HEK293T (cell line): ENCODE data around the gene TGFB2.

ENCODE experiments used
- CTCF ChIA-PET: fragments of 350-600 bp; formaldehyde crosslinking; extraction: SDS; loops from one replicate; lab custom pipeline; 2021; ENCODE audit warnings: antibody characterized with exemption, inconsistent platforms; lab: Yijun Ruan, JAX
- POLR2A ChIA-PET: fragments of 350-600 bp; formaldehyde crosslinking; extraction: SDS; loops from one replicate; lab custom pipeline; 2020; ENCODE audit warnings: antibody characterized with exemption, inconsistent platforms; lab: Yijun Ruan, JAX
- DNase-seq: peaks from one replicate; pipeline ENCODE4 v3.0.0; 2012; ENCODE audit warnings: mixed read lengths; ENCODE audit errors: extremely low spot score
- ARNT ChIP-seq: fragments of 450-650 bp; IDR thresholded peaks from 2 replicates; pipeline ENCODE4 v1.6.1; 2017; ENCODE audit warnings: mild to moderate bottlenecking
- BHLHE40 ChIP-seq: fragments of 450-650 bp; IDR thresholded peaks from 2 replicates; pipeline ENCODE4 v1.6.1; 2016; ENCODE audit warnings: mild to moderate bottlenecking, moderate library complexity, borderline replicate concordance
- CTBP1 ChIP-seq: fragments of 450-650 bp; IDR thresholded peaks from 2 replicates; pipeline ENCODE4 v1.6.1; 2016; ENCODE audit warnings: borderline replicate concordance
- ELF4 ChIP-seq: fragments of 450-650 bp; IDR thresholded peaks from 2 replicates; pipeline ENCODE4 v1.6.1; 2017; ENCODE audit warnings: antibody characterized with exemption
- FOXA1 ChIP-seq: fragments of 450-650 bp; IDR thresholded peaks from 2 replicates; pipeline ENCODE4 v1.6.1; 2016; ENCODE audit warnings: mild to moderate bottlenecking
- FOXK2 ChIP-seq: fragments of 450-650 bp; IDR thresholded peaks from 2 replicates; pipeline ENCODE4 v1.6.1; 2016; ENCODE audit warnings: mild to moderate bottlenecking
- FOXM1 ChIP-seq: fragments of 450-650 bp; IDR thresholded peaks from 2 replicates; pipeline ENCODE4 v1.6.1; 2017; ENCODE audit warnings: mild to moderate bottlenecking, borderline replicate concordance
- HDGF ChIP-seq: fragments of 450-650 bp; IDR thresholded peaks from 2 replicates; pipeline ENCODE4 v1.6.1; 2017; ENCODE audit warnings: antibody characterized with exemption, borderline replicate concordance
- L3MBTL2 ChIP-seq: fragments of 450-650 bp; conservative IDR thresholded peaks from 2 replicates; pipeline ENCODE4 v1.6.1; 2016; ENCODE audit warnings: mild to moderate bottlenecking
- LEF1 ChIP-seq: fragments of 450-650 bp; IDR thresholded peaks from 2 replicates; pipeline ENCODE4 v1.6.1; 2017; ENCODE audit warnings: mild to moderate bottlenecking, borderline replicate concordance
- NFRKB ChIP-seq: fragments of 450-650 bp; IDR thresholded peaks from 2 replicates; pipeline ENCODE4 v1.6.1; 2016; ENCODE audit warnings: mild to moderate bottlenecking, moderate library complexity
- SP1 ChIP-seq: fragments of 450-650 bp; IDR thresholded peaks from 2 replicates; pipeline ENCODE4 v1.6.1; 2017
- SUZ12 ChIP-seq: fragments of 450-650 bp; IDR thresholded peaks from 2 replicates; pipeline ENCODE4 v1.6.1; 2016; ENCODE audit warnings: mild to moderate bottlenecking
- TARDBP ChIP-seq: fragments of 450-650 bp; IDR thresholded peaks from 2 replicates; pipeline ENCODE4 v1.6.1; 2016
- ZNF384 ChIP-seq: fragments of 450-650 bp; IDR thresholded peaks from 2 replicates; pipeline ENCODE4 v1.6.1; 2016
- TF ChIP-seq, protein P1 (sequence below): fragments of 450-650 bp; IDR thresholded peaks from 2 replicates; pipeline ENCODE4 v1.6.1; 2016

TGFB2 gene

DNA sequence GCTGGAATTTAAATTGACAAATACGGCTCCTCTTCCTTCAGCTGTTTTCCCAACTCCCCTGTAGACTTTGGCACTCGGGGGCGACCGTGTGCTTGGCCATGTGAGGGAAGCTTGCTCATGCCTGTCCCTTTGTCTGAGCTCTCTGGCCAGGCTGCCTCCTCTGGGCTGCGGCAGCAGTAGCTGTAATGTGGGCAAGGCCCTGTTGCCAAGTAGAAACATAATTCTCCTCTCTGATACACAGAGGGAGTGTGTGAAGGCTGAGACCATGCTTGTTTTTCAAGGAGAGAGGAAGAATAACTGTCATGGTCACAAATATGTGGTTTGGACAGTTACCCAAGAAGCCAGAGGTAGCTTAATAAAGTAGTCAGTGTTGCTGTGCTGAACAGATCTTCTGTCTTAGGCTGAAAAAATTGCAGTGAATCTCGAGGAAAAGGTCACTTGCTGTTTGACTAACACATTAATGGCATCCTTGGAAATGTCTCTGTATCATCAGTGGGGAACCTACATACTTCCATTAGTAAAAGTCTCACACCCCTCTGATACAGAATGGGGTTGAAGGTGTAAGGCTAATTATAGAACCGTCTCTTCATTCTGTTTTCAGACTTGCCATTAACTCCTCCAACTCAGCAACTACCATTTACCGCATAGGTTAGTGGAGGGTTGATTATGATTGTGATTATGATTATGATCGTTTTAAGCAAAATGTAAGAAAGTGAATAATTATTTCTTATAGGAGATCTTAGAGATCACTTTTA, 94.6 kb downstream of the TGFB2 start:
- CTCF ChIA-PET = no interaction called here
- no peak for TF ChIP-seq NFRKB
- TF ChIP-seq FOXM1 = no peak
- TF ChIP-seq SP1 = no peak
- no peak for TF ChIP-seq CTBP1
- TF ChIP-seq FOXK2 = no peak
- no peak for TF ChIP-seq L3MBTL2
- TF ChIP-seq LEF1 = no peak
- no peak for TF ChIP-seq FOXA1
- no peak for DNase-seq
- POLR2A ChIA-PET = no interaction called here

DNA sequence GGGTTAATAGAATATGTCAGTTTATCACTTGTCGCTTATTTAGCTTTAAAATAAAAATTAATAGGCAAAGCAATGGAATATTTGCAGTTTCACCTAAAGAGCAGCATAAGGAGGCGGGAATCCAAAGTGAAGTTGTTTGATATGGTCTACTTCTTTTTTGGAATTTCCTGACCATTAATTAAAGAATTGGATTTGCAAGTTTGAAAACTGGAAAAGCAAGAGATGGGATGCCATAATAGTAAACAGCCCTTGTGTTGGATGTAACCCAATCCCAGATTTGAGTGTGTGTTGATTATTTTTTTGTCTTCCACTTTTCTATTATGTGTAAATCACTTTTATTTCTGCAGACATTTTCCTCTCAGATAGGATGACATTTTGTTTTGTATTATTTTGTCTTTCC, 98.1 kb downstream of the TGFB2 start:
- DNase-seq = no peak
- TF ChIP-seq ZNF384 (no peak), SUZ12 (no peak), FOXA1 (no peak), SP1 (no peak), HDGF (no peak), TARDBP (no peak)
- CTCF ChIA-PET = no interaction called here
- POLR2A ChIA-PET = no interaction called here

DNA sequence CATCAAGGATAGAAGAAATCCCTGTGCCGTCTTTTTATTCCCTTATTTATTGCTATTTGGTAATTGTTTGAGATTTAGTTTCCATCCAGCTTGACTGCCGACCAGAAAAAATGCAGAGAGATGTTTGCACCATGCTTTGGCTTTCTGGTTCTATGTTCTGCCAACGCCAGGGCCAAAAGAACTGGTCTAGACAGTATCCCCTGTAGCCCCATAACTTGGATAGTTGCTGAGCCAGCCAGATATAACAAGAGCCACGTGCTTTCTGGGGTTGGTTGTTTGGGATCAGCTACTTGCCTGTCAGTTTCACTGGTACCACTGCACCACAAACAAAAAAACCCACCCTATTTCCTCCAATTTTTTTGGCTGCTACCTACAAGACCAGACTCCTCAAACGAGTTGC, 99.0 kb downstream of the TGFB2 start:
- TF ChIP-seq FOXM1 (no peak), SP1 (no peak), FOXA1 (no peak), LEF1 (no peak), TARDBP (no peak), L3MBTL2 (no peak), FOXK2 (no peak), HDGF (no peak), SUZ12 (no peak), NFRKB (no peak), ELF4 (no peak), ARNT (no peak), ZNF384 (no peak), BHLHE40 (no peak), CTBP1 (no peak)
- TF ChIP-seq, protein P1, sequence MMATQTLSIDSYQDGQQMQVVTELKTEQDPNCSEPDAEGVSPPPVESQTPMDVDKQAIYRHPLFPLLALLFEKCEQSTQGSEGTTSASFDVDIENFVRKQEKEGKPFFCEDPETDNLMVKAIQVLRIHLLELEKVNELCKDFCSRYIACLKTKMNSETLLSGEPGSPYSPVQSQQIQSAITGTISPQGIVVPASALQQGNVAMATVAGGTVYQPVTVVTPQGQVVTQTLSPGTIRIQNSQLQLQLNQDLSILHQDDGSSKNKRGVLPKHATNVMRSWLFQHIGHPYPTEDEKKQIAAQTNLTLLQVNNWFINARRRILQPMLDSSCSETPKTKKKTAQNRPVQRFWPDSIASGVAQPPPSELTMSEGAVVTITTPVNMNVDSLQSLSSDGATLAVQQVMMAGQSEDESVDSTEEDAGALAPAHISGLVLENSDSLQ = no peak
- CTCF ChIA-PET = no interaction called here
- DNase-seq = no peak
- POLR2A ChIA-PET = no interaction called here

DNA sequence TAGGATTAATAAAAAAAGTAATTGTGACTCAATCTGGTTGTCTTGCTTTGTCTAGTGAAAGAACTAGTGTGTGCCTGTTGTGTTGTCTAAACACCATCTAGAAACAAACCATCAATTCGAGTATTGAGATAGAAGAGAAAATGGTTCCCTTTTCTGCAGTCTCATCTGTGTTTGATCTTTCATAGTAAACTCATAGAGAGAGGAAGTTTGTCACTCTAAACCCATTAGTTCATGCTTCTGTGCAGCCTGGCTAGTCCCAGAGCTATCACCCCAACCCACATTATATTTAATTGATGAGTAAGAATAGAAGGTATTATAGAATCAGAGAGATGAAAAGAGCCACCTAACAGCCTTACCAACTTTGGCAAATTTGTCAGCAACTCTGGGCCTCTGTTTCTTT, 99.5 kb downstream of the TGFB2 start:
- TF ChIP-seq, protein P1 = no peak
- no peak for TF ChIP-seq TARDBP
- TF ChIP-seq CTBP1 = no peak
- TF ChIP-seq FOXM1 = no peak
- no peak for TF ChIP-seq L3MBTL2
- no peak for TF ChIP-seq SP1
- no peak for TF ChIP-seq ELF4
- no peak for TF ChIP-seq NFRKB
- TF ChIP-seq FOXK2 = no peak
- no peak for TF ChIP-seq ARNT
- no peak for TF ChIP-seq FOXA1
- TF ChIP-seq ZNF384 = no peak
- TF ChIP-seq LEF1 = no peak
- TF ChIP-seq BHLHE40 = no peak
- DNase-seq = no peak
- POLR2A ChIA-PET = no interaction called here
- CTCF ChIA-PET = no interaction called here

DNA sequence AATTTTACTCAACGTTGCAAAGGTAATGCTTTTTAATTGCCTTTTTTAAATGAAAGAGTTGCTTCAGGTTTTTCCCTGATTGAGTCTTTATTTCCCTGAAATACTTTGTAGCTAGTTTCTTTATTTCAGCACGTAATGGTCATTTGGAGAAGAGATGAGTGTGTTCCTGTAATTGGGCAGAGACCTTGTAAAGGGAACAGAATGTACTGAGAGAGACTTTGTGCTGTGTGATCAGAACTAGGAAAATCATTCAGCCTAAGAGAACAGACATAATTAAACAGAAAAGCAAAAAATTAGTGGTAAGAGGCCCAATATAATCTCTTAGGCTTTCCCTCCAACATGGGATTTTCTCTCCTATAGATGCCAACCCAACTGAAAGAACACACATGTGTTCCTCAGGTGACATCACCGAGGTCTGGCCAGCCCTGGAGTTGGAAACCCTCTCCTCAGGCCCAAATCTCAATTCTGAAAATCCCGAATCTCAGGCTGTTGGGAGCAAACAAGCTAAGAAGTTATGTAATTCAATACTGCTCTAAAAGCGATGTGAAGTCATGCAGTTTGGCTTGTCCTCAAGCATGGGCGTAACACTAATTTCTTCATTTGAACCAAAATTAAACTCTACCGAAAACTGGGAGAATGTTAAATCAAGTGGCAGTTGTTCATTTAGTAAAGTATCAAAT, 102.0 kb downstream of the TGFB2 start:
- no peak for TF ChIP-seq BHLHE40
- TF ChIP-seq NFRKB = no peak
- no peak for TF ChIP-seq ZNF384
- TF ChIP-seq SP1 = no peak
- no peak for TF ChIP-seq FOXK2
- TF ChIP-seq HDGF = no peak
- no peak for TF ChIP-seq ELF4
- TF ChIP-seq FOXA1 = no peak
- TF ChIP-seq TARDBP = no peak
- TF ChIP-seq FOXM1 = no peak
- DNase-seq = no peak
- POLR2A ChIA-PET = no interaction called here
- CTCF ChIA-PET = no interaction called here

DNA sequence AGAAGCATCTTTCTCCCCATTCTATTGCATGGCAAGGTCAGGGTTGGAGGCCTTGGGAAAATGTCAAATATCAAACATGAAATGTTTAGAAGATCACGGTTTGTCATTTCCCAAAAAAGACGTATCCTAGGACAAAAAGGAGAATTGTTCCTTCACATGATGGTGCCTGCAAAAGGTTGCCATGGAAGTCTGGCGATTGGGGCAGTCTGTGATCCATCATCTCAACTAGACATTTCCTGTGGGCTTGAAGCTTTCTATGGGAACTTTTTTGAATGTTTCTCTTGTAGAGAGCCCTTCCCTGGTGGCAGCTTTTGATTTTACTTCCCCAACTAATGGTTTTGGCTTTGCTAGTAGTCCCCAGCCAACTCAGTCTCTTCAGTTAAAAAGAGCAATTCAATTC, 106.3 kb downstream of the TGFB2 start:
- POLR2A ChIA-PET = no interaction called here
- TF ChIP-seq L3MBTL2 = no peak
- TF ChIP-seq ELF4 = no peak
- no peak for TF ChIP-seq HDGF
- no peak for TF ChIP-seq FOXK2
- no peak for TF ChIP-seq ARNT
- TF ChIP-seq BHLHE40 = no peak
- DNase-seq = no peak
- CTCF ChIA-PET = no interaction called here

DNA sequence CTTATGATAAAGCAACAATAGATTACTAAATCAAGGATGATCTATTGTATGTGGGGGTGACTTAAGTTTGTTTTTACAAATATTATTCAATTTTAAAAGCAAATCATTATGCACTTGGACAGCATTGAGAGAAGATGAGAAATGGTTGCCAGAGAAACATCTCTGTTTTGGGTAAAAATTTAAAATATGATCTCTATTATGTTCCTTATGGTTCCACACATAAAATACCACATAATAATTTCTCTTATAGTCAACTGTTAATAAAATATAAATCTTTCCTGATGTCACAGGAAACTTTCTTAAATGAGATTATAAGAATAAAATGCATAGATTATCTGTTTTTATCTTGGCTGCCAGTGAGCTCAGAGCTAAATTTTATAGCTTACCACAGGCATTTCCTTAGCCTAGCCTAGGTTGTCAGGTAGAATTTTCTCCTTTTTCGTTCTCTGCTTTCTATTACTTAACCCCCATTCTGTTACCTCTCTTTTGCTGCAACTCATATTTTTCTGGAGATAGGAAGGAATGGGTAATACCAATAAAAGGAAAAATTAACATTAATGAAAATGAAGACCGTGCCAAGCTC, 109.7 kb downstream of the TGFB2 start:
- ChIA-PET POLR2A (no interaction called here), CTCF (no interaction called here)
- TF ChIP-seq TARDBP = no peak
- no peak for TF ChIP-seq FOXA1
- TF ChIP-seq CTBP1 = no peak
- TF ChIP-seq, protein P1 = no peak
- no peak for TF ChIP-seq FOXM1
- TF ChIP-seq ZNF384 = no peak
- no peak for TF ChIP-seq FOXK2
- TF ChIP-seq HDGF = no peak
- no peak for TF ChIP-seq SUZ12
- TF ChIP-seq L3MBTL2 = no peak
- no peak for TF ChIP-seq ARNT
- TF ChIP-seq LEF1 = no peak
- no peak for TF ChIP-seq NFRKB
- TF ChIP-seq ELF4 = no peak
- TF ChIP-seq SP1 = no peak
- no peak for TF ChIP-seq BHLHE40
- no peak for DNase-seq
